ENCODE data around the gene LFNG. TPM values are rescaled to one million over a fixed set of nuclear protein-coding genes. Genes with fewer than 3 reads are reported as not detected.

LFNG gene
- polyA plus RNA-seq, 2 of the 4 experiments (the other 2 are of a cell fraction) = 2.3 to 7.3 TPM

DNA sequence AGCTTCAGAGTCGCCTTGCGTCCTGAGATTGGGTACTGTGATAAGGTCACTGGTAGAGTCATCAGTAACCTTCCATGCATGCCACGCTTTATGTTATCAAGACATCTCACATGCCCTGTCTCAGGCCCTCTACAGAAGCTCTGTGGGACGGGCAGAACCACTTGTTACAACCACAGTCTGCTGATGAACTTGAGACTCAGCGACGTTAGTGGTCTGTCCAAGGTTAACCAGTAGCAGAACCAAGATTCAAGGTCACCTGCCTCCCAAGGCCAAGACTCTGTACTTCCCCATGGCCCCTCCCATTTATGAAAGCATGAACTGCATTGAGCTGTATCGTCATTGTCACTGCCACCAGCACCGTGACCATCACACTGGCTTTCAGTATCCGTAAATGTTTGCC lies 54.2 kb downstream of the LFNG start:
- H3K4me1 ChIP-seq = peaks cover 13% of the 10 kb centered on the region
- TF ChIP-seq ESRRA (IDR thresholded peaks at IDR 0.05; ENCODE audit: borderline replicate concordance, low read length) (no peak), SREBF2 (IDR thresholded peaks at IDR 0.05) (no peak), JUN (IDR thresholded peaks at IDR 0.05) (no peak), HOXB5 (CRISPR knock-in tag; IDR thresholded peaks at IDR 0.05) (no peak), TP53 (CRISPR knock-in tag; IDR thresholded peaks at IDR 0.05) (no peak), HEYL (CRISPR knock-in tag; IDR thresholded peaks at IDR 0.05) (no peak), MAFK (IDR thresholded peaks at IDR 0.05; ENCODE audit: partially characterized antibody) (no peak), CEBPB (IDR thresholded peaks at IDR 0.05) (no peak), HDAC2 (IDR thresholded peaks at IDR 0.05) (no peak), ZFP36 (IDR thresholded peaks at IDR 0.05; ENCODE audit: borderline replicate concordance, partially characterized antibody) (no peak), NFE2L2 (conservative IDR thresholded peaks at IDR 0.05; ENCODE audit: low read length) (no peak), ZSCAN20 (CRISPR knock-in tag; IDR thresholded peaks at IDR 0.05) (no peak), HOXA7 (CRISPR knock-in tag; IDR thresholded peaks at IDR 0.05) (no peak)
- TF ChIP-seq, protein P1, sequence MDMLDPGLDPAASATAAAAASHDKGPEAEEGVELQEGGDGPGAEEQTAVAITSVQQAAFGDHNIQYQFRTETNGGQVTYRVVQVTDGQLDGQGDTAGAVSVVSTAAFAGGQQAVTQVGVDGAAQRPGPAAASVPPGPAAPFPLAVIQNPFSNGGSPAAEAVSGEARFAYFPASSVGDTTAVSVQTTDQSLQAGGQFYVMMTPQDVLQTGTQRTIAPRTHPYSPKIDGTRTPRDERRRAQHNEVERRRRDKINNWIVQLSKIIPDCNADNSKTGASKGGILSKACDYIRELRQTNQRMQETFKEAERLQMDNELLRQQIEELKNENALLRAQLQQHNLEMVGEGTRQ (IDR thresholded peaks at IDR 0.05) = no peak
- TF ChIP-seq, protein P2, sequence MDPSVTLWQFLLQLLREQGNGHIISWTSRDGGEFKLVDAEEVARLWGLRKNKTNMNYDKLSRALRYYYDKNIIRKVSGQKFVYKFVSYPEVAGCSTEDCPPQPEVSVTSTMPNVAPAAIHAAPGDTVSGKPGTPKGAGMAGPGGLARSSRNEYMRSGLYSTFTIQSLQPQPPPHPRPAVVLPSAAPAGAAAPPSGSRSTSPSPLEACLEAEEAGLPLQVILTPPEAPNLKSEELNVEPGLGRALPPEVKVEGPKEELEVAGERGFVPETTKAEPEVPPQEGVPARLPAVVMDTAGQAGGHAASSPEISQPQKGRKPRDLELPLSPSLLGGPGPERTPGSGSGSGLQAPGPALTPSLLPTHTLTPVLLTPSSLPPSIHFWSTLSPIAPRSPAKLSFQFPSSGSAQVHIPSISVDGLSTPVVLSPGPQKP (IDR thresholded peaks at IDR 0.05; ENCODE audit: low read depth, low read length) = no peak
- TF ChIP-seq, protein P3, sequence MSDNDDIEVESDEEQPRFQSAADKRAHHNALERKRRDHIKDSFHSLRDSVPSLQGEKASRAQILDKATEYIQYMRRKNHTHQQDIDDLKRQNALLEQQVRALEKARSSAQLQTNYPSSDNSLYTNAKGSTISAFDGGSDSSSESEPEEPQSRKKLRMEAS (IDR thresholded peaks at IDR 0.05) = no peak
- TF ChIP-seq, protein P4, sequence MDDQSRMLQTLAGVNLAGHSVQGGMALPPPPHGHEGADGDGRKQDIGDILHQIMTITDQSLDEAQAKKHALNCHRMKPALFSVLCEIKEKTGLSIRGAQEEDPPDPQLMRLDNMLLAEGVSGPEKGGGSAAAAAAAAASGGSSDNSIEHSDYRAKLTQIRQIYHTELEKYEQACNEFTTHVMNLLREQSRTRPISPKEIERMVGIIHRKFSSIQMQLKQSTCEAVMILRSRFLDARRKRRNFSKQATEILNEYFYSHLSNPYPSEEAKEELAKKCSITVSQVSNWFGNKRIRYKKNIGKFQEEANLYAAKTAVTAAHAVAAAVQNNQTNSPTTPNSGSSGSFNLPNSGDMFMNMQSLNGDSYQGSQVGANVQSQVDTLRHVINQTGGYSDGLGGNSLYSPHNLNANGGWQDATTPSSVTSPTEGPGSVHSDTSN (IDR thresholded peaks at IDR 0.05) = no peak
- no peak overlapping the region for H3K4me3 ChIP-seq
- FAIRE-seq = no peak
- no peaks in the 10 kb centered on the region for H3K9me3 ChIP-seq
- ChIA-PET CTCF (interaction anchor here (1.1 to 2.0 kb wide), 3 partner anchors 105 to 123 kb away, joined by 3 to 6 read pairs (median 4); no protein-coding TSS in a partner anchor), POLR2A (interaction anchor here (0.9 kb wide), 1 partner anchor 57 kb away, joined by 3 read pairs; no protein-coding TSS in a partner anchor)
- no peak for DNase-seq (ENCODE audit: low read depth in 1 of 2, low spot score in 1 of 2)
- ATAC-seq = no peak
- 96% methylated on average over 9 of the region's 9 CpGs for WGBS (ENCODE audit: missing lambda C conversion rate)
- H3K4me2 ChIP-seq = no peak overlapping the region
- no peak overlapping the region for H3K27ac ChIP-seq

DNA sequence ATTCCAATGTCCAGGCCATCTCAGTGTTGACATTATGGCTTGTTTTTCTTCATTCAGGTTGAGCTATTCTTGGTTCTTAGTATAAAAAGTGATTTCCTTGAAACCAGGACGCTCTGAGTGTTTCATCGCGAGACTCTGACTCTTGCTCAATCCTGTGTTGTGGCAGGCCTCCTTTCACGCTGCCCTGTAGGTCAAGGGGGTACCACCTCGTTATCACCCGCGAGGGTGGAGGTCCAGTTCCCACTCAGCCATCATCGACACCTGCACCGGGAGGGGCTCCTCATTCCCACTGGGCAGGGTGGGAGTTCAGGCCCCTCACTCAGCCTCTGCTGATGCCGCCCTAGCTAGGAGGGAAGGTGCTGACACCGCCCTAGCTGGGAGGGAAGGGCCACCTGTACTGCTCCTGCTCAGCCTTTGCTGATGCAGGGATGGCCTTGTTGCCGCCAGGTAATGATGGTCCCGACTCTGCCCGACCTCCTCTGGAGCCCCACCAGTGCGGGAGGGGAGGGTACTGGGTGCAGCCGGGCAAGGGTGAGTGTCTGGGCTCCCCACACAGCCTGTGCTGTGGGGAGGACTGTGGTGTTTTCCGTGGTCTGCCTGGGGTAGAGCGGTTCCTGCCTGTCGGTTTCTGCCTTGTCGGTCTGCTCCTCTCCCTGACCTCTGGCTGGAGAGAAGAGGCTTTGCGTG lies 55.6 kb downstream of the LFNG start:
- no peak overlapping the region for H3K4me2 ChIP-seq
- no peak overlapping the region for H3K27ac ChIP-seq
- peaks cover 13% of the 10 kb centered on the region for H3K4me1 ChIP-seq
- CTCF ChIA-PET = interaction anchor here (0.9 to 2.0 kb wide), 5 partner anchors 8 to 106 kb away, joined by 3 to 7 read pairs (median 4); no protein-coding TSS in a partner anchor
- no peak overlapping the region for H3K4me3 ChIP-seq
- no peak for TF ChIP-seq EHF (CRISPR knock-in tag; IDR thresholded peaks at IDR 0.05)
- TF ChIP-seq, protein P5, sequence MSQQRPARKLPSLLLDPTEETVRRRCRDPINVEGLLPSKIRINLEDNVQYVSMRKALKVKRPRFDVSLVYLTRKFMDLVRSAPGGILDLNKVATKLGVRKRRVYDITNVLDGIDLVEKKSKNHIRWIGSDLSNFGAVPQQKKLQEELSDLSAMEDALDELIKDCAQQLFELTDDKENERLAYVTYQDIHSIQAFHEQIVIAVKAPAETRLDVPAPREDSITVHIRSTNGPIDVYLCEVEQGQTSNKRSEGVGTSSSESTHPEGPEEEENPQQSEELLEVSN (IDR thresholded peaks at IDR 0.05; ENCODE audit: borderline replicate concordance, low read depth) = no peak
- TF ChIP-seq PHF8 (IDR thresholded peaks at IDR 0.05; ENCODE audit: borderline replicate concordance, low read depth) = no peak
- TF ChIP-seq KDM1A (IDR thresholded peaks at IDR 0.05; ENCODE audit: low read depth) = no peak
- no peak for TF ChIP-seq ZSCAN20 (CRISPR knock-in tag; IDR thresholded peaks at IDR 0.05)
- no peak for TF ChIP-seq JUNB (IDR thresholded peaks at IDR 0.05)
- no peak for TF ChIP-seq HOXB13 (CRISPR knock-in tag; IDR thresholded peaks at IDR 0.05; ENCODE audit: low read depth)
- TF ChIP-seq ZC3H11A (IDR thresholded peaks at IDR 0.05) = no peak
- TF ChIP-seq NPAS2 (CRISPR knock-in tag; IDR thresholded peaks at IDR 0.05; ENCODE audit: borderline replicate concordance) = no peak
- TF ChIP-seq EHMT2 (IDR thresholded peaks at IDR 0.05; ENCODE audit: low read depth) = no peak
- TF ChIP-seq, protein P1 (IDR thresholded peaks at IDR 0.05) = no peak
- no peak for TF ChIP-seq SMC3 (IDR thresholded peaks at IDR 0.05)
- TF ChIP-seq JUN (IDR thresholded peaks at IDR 0.05) = no peak
- no peak for TF ChIP-seq MYC (IDR thresholded peaks at IDR 0.05; ENCODE audit: borderline replicate concordance, low read length)
- no peak for ATAC-seq
- FAIRE-seq = no peak
- WGBS (ENCODE audit: missing lambda C conversion rate) = 96% methylated on average over 18 of the region's 21 CpGs
- H3K9me3 ChIP-seq = no peaks in the 10 kb centered on the region
- POLR2A ChIA-PET = no interaction called here
- no peak for DNase-seq (ENCODE audit: low read depth in 1 of 2, low spot score in 1 of 2)
